ENCODE results near the gene MYO18A. TPM values are rescaled to one million over a fixed set of nuclear protein-coding genes. Genes with fewer than 3 reads are reported as not detected.
A peak's percentile ranks its signal among the peaks of the same experiment; 100 is the strongest.
"Not testable (repeated sequence)": the region's sequence is repeated elsewhere in the genome, so short reads cannot be mapped to it uniquely, and the experiment has no call there.

Gene MYO18A
- total RNA-seq, 1 donor = 59.6 TPM

DNA sequence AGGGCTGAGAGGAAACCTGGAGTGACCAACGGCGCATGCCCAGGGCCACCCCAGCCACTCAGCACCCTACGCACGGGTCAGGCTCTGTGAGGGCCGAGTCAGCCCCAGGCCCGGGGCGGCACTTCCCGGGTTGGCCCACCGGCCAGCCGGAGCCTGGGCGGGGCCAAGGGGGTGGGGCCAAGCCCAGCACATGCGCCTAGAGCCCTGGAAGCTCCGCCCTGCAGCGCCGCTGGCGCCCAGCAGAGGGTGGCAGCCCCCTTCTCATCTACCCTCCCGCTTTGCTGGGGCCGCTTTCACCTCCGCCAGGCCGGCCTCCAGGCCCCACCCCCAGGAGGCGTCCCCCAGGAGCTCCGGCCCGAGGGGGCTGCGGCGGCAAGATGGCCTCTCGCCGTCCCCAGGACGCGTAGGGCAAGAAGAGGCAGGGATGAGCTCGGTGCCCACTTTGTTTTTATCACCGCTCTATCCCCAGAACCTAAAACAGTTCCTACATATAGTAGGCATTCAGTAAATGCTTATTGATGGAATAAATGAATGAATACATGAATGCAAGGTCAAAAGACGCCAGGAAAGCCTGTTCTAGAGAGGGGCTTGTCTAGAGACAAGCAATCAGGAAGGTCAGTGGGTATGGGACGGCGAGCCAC lies 31.3 kb downstream of the MYO18A start:
- DNase-seq (ENCODE audit: low read depth) = peak; percentile 93
- TF ChIP-seq, protein P1, sequence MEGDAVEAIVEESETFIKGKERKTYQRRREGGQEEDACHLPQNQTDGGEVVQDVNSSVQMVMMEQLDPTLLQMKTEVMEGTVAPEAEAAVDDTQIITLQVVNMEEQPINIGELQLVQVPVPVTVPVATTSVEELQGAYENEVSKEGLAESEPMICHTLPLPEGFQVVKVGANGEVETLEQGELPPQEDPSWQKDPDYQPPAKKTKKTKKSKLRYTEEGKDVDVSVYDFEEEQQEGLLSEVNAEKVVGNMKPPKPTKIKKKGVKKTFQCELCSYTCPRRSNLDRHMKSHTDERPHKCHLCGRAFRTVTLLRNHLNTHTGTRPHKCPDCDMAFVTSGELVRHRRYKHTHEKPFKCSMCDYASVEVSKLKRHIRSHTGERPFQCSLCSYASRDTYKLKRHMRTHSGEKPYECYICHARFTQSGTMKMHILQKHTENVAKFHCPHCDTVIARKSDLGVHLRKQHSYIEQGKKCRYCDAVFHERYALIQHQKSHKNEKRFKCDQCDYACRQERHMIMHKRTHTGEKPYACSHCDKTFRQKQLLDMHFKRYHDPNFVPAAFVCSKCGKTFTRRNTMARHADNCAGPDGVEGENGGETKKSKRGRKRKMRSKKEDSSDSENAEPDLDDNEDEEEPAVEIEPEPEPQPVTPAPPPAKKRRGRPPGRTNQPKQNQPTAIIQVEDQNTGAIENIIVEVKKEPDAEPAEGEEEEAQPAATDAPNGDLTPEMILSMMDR (IDR thresholded peaks at IDR 0.05; ENCODE audit: insufficient read depth, low read depth, low read length) = peak; percentile 92

DNA sequence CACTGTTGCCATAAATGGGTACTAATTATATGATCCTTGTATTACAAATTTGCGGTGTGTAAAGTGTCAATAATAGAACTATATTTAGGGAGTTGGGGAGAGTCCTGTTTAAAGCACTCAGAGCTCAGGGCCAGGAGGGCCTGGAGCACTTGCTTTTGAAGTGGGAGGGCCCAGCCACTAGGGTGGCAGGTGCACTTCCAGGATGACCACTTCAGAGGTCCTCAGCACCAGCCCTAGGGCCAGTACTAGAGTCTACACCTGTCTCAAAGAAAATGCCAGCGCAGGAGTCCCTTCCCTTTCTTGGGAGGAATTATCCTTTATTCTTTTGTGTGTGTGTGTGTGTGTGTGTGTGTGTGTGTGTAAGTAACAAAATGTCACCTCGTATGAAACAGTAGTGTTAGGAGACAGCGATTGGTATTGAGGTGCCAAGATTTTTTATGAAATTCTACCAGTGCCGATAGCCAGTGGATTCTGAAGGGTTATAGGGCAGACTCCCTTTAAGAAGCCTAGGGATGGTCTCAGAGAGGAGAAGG lies 31.9 kb downstream of the MYO18A start:
- H3K4me3 ChIP-seq (ENCODE audit: low read depth, low read length) = peak overlapping the region; percentile 40
- TF ChIP-seq, protein P1 (IDR thresholded peaks at IDR 0.05; ENCODE audit: insufficient read depth, low read depth, low read length) = no peak
- no peak for DNase-seq (ENCODE audit: low read depth)

More for the DNA sequence above, 31.3 kb downstream of the MYO18A start:
- peak overlapping the region; percentile 53 for H3K4me3 ChIP-seq (ENCODE audit: low read depth, low read length)

DNA sequence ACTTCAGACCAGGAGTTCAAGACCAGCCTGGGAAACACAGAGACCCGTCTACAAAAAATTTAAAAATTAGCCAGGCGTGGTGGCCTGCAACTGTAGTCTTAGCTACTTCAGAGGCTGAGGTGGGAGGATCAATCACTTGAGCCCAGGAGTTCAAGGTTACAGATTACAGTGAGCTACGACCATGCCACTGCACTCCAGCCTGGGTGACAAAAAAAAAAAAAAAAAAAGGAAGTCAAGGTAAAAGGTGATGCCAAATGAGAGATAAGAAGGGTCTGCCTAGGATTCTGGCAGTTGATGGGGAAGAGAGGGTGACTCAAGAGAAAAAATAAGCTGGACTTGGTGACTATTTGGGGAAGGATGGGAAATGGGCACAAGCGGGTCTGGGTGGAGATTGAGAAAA lies 32.5 kb downstream of the MYO18A start:
- TF ChIP-seq, protein P1 (IDR thresholded peaks at IDR 0.05; ENCODE audit: insufficient read depth, low read depth, low read length) = no peak
- no peak for DNase-seq (ENCODE audit: low read depth)
- no peak overlapping the region for H3K4me3 ChIP-seq (ENCODE audit: low read depth, low read length)

DNA sequence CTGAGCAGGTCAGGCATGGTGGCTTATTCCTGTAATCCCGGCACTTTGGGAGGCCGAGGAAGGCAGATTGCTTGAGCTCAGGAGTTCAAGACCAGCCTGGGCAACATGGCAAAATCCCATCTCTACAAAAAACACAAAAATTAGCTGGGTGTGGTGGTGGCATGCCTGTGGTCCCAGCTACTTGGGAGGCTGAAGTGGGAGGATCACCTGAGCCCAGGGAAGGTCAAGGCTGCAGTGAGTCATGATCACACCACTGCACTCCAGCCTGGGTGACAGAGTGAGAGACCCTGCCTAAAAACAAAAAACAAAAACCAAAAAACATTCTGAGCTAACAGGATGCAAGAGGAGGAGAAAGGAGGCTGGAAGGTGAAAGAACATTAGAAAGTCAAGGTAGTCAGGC lies 33.0 kb downstream of the MYO18A start:
- H3K4me3 ChIP-seq (ENCODE audit: low read depth, low read length); DNase-seq (ENCODE audit: low read depth): not testable (repeated sequence)

DNA sequence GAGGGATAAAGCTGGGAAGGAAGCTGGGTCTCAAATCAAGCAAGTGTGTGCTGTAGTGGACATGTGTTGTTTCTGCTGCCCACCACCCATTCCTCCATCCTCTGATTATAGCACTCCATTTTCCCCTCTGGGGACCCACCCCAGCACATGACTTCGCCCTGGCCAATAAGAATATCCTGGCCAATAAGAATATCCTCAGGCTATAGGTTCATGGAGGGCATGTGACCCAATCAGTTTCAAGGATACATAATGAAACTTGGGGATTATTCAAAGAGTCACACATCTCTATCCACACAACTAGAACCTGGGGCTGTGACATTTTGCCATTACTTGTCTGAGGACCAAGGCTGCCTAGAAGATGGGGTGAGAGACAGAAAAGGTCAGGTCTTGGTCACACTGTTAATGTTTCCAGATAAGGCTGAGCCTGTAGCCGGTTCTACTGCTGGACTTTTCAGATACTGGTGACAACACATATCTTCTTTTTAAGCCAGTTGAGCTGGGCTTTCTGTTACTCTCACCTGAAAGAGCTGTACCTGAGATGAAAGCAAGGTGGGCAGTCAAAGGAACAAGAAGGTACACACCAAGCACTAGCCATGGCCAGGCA lies 33.7 kb downstream of the MYO18A start:
- no peak overlapping the region for H3K4me3 ChIP-seq (ENCODE audit: low read depth, low read length)
- TF ChIP-seq, protein P1 (IDR thresholded peaks at IDR 0.05; ENCODE audit: insufficient read depth, low read depth, low read length) = no peak
- no peak for DNase-seq (ENCODE audit: low read depth)

DNA sequence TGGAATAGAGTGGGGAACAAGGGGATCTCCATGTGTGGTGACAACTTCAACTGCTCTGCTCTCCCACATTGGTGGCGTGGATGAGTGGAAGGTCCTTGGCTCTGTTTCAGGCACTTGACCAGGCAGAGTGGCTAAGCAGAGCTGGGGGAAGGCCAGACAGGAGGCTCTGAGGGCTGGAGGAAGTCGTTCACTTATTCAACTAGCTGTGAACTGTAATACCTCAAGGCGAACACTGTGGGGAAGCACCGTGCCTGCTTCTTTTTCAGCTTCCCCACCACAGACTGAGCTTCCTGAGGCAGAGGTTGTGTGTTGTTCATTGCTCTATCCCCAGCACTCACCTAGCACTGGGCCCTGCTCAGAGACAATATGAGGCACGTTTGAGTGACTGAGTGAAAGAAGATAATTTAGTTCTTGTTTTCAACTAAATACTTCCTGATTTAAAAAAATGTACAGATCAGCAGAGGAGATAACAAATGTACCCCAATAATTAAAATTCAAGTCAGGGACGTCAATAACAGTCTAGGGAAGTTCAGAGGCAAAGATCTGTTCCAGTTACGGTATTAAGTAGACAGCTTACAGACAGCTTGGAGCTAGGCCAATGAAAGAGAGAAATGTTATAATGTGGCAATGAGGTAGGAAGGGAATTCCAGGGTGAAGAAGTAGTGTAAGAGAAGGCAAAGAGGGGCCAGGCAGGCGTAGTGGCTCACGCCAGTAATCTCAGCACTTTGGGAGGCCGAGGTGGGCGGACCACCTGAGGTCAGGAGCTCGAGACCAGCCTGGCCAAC lies 34.7 kb downstream of the MYO18A start:
- DNase-seq (ENCODE audit: low read depth) = peak; percentile 81
- H3K4me3 ChIP-seq (ENCODE audit: low read depth, low read length) = no peak overlapping the region
- TF ChIP-seq, protein P1 (IDR thresholded peaks at IDR 0.05; ENCODE audit: insufficient read depth, low read depth, low read length) = peak; percentile 77

DNA sequence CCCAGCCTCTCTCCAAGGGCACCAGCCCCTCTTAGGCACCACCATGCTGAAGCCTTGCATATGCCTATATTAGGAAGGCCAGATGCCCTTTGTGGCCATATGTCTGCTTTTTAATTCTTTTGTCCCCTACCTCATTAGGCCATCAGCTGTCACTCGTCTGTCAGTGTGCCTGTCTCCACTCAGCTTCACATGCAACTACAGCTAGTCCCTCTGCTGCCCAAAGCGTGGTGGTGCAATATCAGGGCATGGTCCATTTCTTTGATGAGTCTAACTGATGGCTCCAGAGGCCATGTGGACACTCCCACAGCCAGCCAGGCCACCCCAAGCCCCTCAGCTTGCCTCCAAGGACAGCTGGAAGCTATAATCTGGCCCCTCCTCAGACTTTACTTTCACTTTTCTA lies 36.3 kb downstream of the MYO18A start:
- TF ChIP-seq, protein P1 (IDR thresholded peaks at IDR 0.05; ENCODE audit: insufficient read depth, low read depth, low read length) = peak; percentile 58
- no peak overlapping the region for H3K4me3 ChIP-seq (ENCODE audit: low read depth, low read length)
- DNase-seq (ENCODE audit: low read depth) = peak; percentile 46
